Glomerular endothelial cell (primary cell): Measurements from ENCODE around the gene PPP1R12B. TPM values are rescaled to one million over a fixed set of nuclear protein-coding genes. Genes with fewer than 3 reads are reported as not detected.
"Not testable (repeated sequence)": the region's sequence is repeated elsewhere in the genome, so short reads cannot be mapped to it uniquely, and the experiment has no call there.

Experiments used
- DNase-seq: peaks from one replicate; pipeline ENCODE4 v3.0.0-alpha.2; 2011; ENCODE audit warnings: low read depth, low spot score; ENCODE audit errors: extremely low read depth
- total RNA-seq: library from RNA; depleted of rRNA; stranded (reverse); fragments of >200 nt; gene quantifications from 2 replicates; pipeline ENCODE4 v1.2.3, GENCODE V29; 2015

Gene PPP1R12B
- total RNA-seq, 1 donor from 2014 or later: 8.1 TPM

GRCh38 chr1:202520857-202521216 is 172.3 kb downstream of the PPP1R12B start:
- not testable (repeated sequence) for DNase-seq

DNA sequence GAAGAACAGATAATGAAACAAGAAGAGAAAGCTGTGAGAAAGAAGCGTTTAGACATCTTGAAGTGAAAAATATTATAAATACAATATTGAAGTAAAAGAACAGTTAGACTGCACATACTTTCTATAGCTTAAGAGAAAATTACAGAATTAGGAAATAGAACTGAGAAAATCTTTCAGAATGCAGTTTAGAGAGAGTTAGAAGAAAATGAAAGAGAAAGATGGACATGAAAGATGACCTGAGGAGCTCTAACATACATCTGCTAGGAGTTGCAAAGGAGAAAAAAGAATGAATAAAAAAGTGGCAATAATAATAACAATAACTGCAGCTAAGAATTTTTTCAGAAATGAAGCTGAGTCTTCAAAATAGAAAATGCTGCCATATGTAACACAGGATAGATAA is 173.0 kb downstream of the PPP1R12B start:
- not testable (repeated sequence) for DNase-seq

GRCh38 chr1:202521886-202522285 is 173.4 kb downstream of the PPP1R12B start:
- DNase-seq: no peak

DNA sequence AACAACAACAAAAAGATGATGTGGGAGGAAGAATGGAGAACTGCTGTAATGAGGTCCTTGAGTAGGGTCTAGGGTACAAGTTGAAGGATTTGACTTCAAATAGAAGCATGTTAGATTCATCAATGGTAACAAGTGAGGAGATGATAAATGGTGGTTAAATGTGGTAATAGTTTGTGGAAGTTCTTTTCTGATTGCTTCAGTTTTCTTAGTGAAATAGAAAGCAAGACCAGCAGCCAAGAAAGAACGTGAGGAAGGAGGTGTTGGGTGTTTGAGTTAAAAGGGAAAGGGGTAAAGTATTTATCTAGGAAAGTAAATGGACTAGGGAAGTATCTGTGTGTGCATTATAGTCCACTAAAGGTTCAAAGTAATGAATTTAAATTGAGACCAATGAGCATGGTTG is 177.6 kb downstream of the PPP1R12B start:
- DNase-seq: not testable (repeated sequence)

DNA sequence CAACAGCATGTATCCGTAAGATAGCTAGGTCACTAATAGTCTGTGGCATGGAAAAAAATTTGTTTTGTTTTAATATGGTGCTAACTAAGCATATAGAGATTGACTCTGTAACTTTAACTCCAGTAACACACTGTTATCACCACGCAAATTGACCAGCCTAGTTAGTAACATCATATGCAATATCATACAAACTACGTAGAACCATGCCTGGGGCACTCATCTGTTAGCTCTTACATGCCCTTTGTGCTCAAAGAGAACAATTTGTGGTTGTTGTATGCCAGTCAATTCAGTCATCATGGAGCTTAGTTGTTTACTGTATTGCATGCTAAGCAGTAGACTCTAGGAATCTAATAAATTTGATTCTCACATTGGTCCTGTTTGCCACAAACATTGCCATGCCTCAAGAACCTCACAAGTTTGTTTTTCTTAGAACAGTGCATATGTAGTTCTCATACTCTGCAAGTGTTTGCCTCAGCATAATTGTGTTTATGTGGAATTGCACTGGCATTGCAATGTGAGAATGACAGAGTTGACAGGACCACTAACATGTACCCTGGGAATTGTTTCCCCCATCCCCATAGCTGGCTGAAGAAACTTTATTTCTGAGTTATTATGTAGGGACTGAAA is 179.7 kb downstream of the PPP1R12B start:
- DNase-seq: not testable (repeated sequence)

- not testable (repeated sequence) for DNase-seq
Measured at GRCh38 chr1:202530686-202531085, 182.2 kb downstream of the PPP1R12B start.

GRCh38 chr1:202531472-202531811 is 182.9 kb downstream of the PPP1R12B start:
- no peak for DNase-seq

DNA sequence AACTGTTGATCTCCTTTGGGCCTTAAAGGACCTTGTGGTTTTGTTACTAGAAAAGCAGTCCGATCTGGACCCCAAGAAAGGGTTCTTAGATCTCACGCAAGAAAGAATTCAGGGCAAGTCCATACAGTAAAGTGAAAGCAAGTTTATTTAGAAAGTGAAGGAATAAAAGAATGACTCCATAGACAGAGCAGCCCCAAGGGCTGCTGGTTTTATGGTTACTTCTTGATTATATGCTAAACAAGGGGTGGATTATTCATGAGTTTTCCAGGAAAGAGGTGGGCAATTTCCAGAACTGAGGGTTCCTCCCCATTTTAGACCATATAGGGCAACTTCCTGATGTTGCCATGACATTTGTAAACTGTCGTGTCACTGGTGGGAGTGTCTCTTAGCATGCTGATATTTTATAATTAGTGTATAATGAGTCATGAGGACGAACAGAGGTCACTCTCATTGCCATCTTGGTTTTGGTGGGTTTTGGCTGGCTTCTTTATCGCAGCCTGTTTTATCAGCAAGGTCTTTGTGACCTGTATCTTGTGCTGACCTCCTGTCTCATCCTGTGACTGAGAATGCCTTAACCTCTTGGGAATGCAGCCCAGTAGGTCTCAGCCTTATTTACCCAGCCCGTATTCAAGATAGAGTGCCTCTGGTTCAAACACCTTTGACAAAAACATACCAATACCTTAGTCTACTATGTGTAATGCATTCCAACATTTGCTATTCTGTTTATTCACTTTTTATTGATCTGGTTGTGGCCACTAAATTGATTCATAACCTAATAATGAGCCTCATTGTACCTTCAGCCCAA is 183.5 kb downstream of the PPP1R12B start:
- DNase-seq: not testable (repeated sequence)

DNA sequence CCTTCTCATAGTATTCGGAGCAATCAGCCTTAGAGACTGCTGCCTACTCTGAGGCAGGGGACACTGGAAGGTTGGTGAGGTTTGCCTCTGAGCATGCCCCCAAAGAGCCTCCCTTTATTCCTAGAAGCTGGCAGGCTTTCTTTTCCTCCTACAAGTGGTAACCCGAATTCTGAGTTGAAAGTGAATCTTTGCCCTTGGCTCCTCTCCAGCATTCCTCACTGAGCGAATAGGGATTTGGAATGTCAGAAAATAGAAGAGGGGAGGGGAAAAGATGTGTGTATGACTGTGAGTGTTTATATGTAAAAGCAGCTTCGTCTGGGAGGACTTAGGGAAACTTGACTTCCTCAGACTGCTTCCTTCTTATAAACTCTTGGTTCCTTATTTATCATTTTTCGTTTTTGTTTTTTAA is 190.7 kb downstream of the PPP1R12B start:
- DNase-seq: not testable (repeated sequence)

- DNase-seq: not testable (repeated sequence)
Measured at GRCh38 chr1:202539583-202539982, 191.1 kb downstream of the PPP1R12B start.

DNA sequence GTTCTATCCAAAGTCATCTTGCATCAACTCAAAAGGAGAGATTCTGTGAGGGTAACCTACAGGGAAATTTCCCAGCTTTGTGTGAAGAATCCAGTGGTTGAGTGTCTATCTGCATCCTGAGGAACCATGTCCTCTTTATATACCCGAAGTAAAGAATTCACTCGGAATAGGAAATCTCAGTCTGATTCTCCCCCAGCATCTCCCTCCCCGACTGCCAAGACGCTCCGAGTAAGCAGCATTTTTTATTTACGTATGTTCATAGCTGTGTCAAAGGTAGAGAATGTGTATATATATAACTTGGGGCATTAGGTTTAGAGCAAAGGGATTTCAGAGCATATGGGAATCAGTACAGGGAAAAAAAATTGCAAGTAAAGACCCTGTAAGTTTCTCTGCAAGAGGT is 191.5 kb downstream of the PPP1R12B start:
- DNase-seq: no peak

- DNase-seq: no peak
Measured at GRCh38 chr1:202540448-202540847, 191.9 kb downstream of the PPP1R12B start.

GRCh38 chr1:202540858-202541257 is 192.4 kb downstream of the PPP1R12B start:
- DNase-seq: not testable (repeated sequence)

DNA sequence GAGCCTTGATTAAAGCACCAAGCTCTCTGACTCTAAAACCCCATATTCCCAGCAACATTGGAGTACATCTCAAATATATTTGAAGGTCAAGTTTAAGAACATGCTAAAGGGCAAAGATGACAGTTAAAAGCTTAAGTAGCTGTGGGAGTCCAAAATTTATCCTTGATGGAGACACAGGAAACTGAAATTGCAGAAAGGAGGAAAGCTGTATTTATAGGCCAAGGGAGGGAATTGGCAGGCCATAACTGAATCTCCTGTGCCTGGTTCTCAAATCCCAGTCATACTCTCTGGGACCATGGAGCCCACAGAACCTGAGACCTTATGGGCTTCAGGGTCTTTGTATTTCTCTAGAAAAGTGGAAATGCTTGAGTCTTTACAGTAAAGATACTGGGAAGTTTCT is 193.9 kb downstream of the PPP1R12B start:
- not testable (repeated sequence) for DNase-seq

DNA sequence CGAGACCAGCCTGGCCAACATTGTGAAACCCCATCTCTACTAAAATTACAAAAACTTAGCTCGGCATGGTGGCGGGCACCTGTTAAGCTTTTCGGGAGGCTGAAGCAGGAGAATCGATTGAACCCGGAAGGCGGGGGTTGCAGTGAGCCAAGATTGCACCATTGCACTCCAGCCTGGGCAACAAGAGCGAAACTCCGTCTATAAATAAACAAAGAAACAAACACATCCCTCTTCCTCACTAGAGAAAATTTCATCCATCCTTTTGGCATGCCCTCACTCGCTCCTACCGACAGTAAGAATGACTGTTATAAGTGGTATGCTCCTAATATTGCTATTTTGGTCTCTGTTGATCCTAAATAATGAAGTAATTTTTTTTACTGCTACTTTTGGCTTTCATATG is 195.0 kb downstream of the PPP1R12B start:
- not testable (repeated sequence) for DNase-seq

GRCh38 chr1:202544766-202545449 is 196.4 kb downstream of the PPP1R12B start:
- not testable (repeated sequence) for DNase-seq

DNA sequence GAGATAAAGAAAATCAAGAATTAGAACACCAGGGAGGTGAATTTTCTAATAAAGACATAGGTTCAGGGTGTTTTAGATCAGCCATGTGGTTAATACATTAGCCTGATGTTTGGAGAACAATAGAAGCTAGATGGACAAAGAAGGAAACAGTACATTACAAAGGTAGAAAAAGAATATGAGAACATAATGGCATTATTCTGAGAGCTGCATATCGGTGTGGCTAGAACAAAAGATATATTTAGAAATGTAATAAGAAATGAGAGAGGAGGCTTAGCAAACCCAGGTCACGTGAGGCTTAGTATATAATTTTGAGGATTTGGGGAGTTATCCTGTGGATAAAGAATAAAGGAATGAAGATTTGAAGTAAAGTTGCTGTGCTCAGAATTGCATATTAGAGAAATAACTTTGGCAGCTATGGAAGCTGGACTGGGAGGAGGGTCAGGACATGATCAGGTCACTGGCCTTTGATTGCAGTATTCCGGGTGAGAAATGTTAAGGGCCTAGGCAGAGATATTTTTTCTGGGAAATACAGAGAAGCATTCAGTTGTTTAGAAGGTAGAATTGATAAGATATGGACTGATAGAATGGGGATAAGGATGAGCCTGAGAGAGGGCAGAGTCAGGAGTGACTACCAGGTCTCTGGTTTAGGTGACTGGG is 197.3 kb downstream of the PPP1R12B start:
- DNase-seq: not testable (repeated sequence)

GRCh38 chr1:202546377-202546776 is 197.9 kb downstream of the PPP1R12B start:
- not testable (repeated sequence) for DNase-seq

GRCh38 chr1:202546796-202547195 is 198.3 kb downstream of the PPP1R12B start:
- DNase-seq: not testable (repeated sequence)

DNA sequence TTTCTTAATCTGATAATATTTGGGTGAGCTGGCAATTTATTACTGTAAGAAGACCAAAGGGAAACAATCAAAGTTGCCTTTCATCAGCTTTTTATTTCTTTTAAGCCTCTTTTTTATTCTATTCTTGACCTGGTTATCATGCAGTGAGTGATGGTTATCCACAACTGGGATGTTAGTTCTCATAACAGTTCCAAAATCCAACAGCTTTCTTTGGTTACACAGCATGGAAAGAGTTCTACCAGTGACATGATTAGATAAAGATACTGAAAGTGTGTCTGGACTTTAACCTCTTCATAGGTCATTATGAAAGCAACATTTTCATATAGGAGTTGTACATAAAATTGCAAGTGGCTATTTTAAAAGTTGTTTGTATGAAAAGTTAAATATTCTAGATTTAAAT is 198.7 kb downstream of the PPP1R12B start:
- no peak for DNase-seq

- DNase-seq: not testable (repeated sequence)
Measured at GRCh38 chr1:202550088-202550487, 201.6 kb downstream of the PPP1R12B start.
